Body of pancreas (tissue), 4 donors: ENCODE results near the gene ERC2.

Experiments used
- CTCF ChIP-seq, 7 experiments: fragments of 450-650 bp in 4 of 7; fragments of 200-600 bp in 3 of 7; sonication (generic) in 3 of 7; IDR thresholded peaks; one replicate each; pipeline ENCODE4 v1.5.1; 2016 to 2019; ENCODE audit warnings: antibody characterized with exemption in 7 of 7
- POLR2A ChIP-seq, 3 donors: fragments of 450-650 bp; IDR thresholded peaks; one replicate each; pipeline ENCODE4 v1.6.1; 2016; ENCODE audit warnings: antibody characterized with exemption in 3 of 3, mild to moderate bottlenecking in 2 of 3

GRCh38 chr3:56413911-56414310 is 54.4 kb downstream of the ERC2 start:
- TF ChIP-seq POLR2A (IDR thresholded peaks at IDR 0.05): no peak
- no peak for TF ChIP-seq CTCF (IDR thresholded peaks at IDR 0.05)
